ENCODE data around the gene GNAT2.

GRCh38 chr1:109589679-109590078, 29.7 kb downstream of the GNAT2 start:
- TF ChIP-seq CTCF (IDR thresholded peaks at IDR 0.05) = no peak
- no peak for TF ChIP-seq EP300 (IDR thresholded peaks at IDR 0.05)
- TF ChIP-seq POLR2A (IDR thresholded peaks at IDR 0.05) = no peak

All from gastroesophageal sphincter (tissue), 3 donors.